Measurements from ENCODE around the gene ASCC1. TPM values are rescaled to one million over a fixed set of nuclear protein-coding genes. Genes with fewer than 3 reads are reported as not detected.

The ASCC1 gene
- total RNA-seq, 2 donors from 2014 or later, result 27.2 to 37.0 TPM

GRCh38 chr10:72235544-72236279, 19.6 kb upstream of the ASCC1 start:
- no peaks in the 10 kb centered on the region for H3K27me3 ChIP-seq
- DNase-seq (ENCODE audit: low spot score), result no peak
- peaks cover 0 to 10% of the 10 kb centered on the region in 2 donors for H3K4me1 ChIP-seq
- TF ChIP-seq, protein P1, sequence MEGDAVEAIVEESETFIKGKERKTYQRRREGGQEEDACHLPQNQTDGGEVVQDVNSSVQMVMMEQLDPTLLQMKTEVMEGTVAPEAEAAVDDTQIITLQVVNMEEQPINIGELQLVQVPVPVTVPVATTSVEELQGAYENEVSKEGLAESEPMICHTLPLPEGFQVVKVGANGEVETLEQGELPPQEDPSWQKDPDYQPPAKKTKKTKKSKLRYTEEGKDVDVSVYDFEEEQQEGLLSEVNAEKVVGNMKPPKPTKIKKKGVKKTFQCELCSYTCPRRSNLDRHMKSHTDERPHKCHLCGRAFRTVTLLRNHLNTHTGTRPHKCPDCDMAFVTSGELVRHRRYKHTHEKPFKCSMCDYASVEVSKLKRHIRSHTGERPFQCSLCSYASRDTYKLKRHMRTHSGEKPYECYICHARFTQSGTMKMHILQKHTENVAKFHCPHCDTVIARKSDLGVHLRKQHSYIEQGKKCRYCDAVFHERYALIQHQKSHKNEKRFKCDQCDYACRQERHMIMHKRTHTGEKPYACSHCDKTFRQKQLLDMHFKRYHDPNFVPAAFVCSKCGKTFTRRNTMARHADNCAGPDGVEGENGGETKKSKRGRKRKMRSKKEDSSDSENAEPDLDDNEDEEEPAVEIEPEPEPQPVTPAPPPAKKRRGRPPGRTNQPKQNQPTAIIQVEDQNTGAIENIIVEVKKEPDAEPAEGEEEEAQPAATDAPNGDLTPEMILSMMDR (IDR thresholded peaks at IDR 0.05), result no peak
- peak overlapping the region; percentile 62 to 72 for H3K27ac ChIP-seq
- H3K36me3 ChIP-seq, result peaks cover 54% of the 10 kb centered on the region
- H3K9me3 ChIP-seq, result no peaks in the 10 kb centered on the region
- no peak overlapping the region for H3K4me3 ChIP-seq

DNA sequence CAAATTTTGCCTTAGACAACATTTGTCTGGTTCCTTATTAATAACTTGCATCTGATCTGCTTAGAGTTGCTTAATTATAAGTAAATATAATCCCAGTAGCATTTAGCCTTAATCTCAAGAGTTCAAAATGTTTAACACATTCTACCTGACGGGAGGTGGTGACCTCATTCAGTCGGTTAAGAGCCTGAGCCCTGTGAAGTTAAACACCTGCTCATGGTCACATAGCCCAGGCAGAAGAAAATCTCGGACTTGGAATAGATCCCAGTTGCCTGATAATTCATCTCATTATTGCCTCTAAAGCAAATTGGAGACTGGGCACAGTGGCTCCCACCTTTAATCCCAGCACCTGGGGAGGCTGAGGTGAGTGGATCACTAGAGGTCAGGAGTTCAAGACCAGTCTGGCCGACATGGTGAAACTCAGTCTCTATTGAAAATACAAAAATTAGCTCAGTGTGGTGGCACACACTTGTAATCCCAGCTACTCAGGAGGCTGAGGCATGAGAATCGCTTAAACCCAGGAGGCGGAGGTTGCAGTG, 18.6 kb upstream of the ASCC1 start:
- Histone ChIP-seq H3K9me3 (no peaks in the 10 kb centered on the region), H3K27me3 (no peaks in the 10 kb centered on the region), H3K4me1 (peaks cover 0 to 20% of the 10 kb centered on the region in 2 donors), H3K4me3 (no peak overlapping the region), H3K27ac (peak overlapping the region; percentile 7 to 72), H3K36me3 (peaks cover 61% of the 10 kb centered on the region)
- TF ChIP-seq, protein P1 (IDR thresholded peaks at IDR 0.05), result no peak
- DNase-seq (ENCODE audit: low spot score), result no peak

DNA sequence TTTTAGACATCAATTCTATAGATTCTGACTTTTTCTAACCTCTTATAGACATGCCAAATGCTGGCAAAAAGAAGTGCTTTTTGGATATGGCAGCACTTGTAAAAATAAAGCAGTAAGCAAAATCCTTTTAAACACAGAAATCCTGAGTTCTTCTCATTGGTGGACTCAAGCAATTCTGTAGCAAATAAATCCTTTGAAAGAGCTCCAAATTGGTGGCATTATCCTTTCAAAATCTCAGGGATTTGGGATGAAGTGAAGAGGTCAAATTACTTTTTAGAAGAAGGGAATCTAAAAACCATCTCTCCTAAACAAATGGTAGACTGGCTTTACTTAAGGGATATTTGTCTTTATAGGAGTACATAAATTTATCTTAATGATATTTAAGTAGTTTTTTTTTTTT, 17.5 kb upstream of the ASCC1 start:
- Histone ChIP-seq H3K9me3 (no peaks in the 10 kb centered on the region), H3K4me1 (peaks cover 0 to 26% of the 10 kb centered on the region in 2 donors), H3K27ac (peak overlapping the region in 1 of 2 donors; percentile 53)

GRCh38 chr10:72229261-72230251, 13.5 kb upstream of the ASCC1 start:
- peaks cover 39% of the 10 kb centered on the region for H3K36me3 ChIP-seq
- peaks cover 0 to 29% of the 10 kb centered on the region in 2 donors for H3K4me1 ChIP-seq

More for the DNA sequence above, 17.5 kb upstream of the ASCC1 start:
- TF ChIP-seq, protein P1 (IDR thresholded peaks at IDR 0.05), result no peak
- Histone ChIP-seq H3K27me3 (no peaks in the 10 kb centered on the region), H3K36me3 (peaks cover 61% of the 10 kb centered on the region), H3K4me3 (no peak overlapping the region)
- DNase-seq (ENCODE audit: low spot score), result no peak

GRCh38 chr10:72228318-72228751, 12.3 kb upstream of the ASCC1 start:
- H3K27me3 ChIP-seq, result no peaks in the 10 kb centered on the region
- no peak overlapping the region for H3K4me3 ChIP-seq
- H3K9me3 ChIP-seq, result no peaks in the 10 kb centered on the region
- peaks cover 26% of the 10 kb centered on the region for H3K36me3 ChIP-seq
- TF ChIP-seq, protein P1 (IDR thresholded peaks at IDR 0.05), result no peak
- H3K27ac ChIP-seq, result peak overlapping the region; percentile 50 to 75
- DNase-seq (ENCODE audit: low spot score), result no peak
- peaks cover 0 to 40% of the 10 kb centered on the region in 2 donors for H3K4me1 ChIP-seq

More at GRCh38 chr10:72229261-72230251, 13.5 kb upstream of the ASCC1 start:
- Histone ChIP-seq H3K27me3 (no peaks in the 10 kb centered on the region), H3K9me3 (no peaks in the 10 kb centered on the region), H3K27ac (peak overlapping the region; percentile 67 to 75), H3K4me3 (no peak overlapping the region)
- no peak for DNase-seq (ENCODE audit: low spot score)
- TF ChIP-seq, protein P1 (IDR thresholded peaks at IDR 0.05), result no peak
